SK-N-MC (cell line): Measurements from ENCODE around the gene ITPKA.

Experiments used
- EZH2 ChIP-seq: fragments of 200-600 bp; sonication (generic); IDR thresholded peaks from one replicate; pipeline ENCODE4 v1.6.1; 2017; ENCODE audit warnings: antibody characterized with exemption
- FOXP2 ChIP-seq: optimal IDR thresholded peaks from 2 replicates; pipeline ENCODE3; 2011; ENCODE audit warnings: mild to moderate bottlenecking, moderate library complexity; ENCODE audit not compliant: insufficient read depth; ENCODE audit errors: extremely low read length, control extremely low read depth
- POLR2AphosphoS5 ChIP-seq: IDR thresholded peaks from 2 replicates; pipeline ENCODE4 v1.6.1; 2012; ENCODE audit warnings: mild to moderate bottlenecking, low read depth, low read length, borderline replicate concordance

DNA sequence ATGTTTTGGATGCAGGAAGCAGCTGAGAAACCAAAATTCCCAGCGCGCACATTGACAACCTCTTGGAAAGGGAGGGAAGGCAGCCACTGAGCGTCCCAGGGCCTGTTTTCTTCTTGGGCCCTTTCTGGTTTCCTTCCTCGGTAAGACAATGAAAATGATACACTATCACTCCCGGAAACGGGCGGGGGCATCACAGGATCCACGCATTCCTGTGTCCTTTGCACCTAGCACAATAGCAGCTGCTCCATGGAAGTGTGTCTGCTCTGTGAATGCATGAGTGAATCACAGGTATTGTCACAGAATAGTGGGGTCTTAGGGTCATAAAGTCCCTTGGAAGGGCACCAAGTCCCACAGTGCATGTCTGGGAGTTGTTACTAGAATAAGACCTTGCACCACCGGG is 6.3 kb upstream of the ITPKA start:
- no peak for TF ChIP-seq POLR2AphosphoS5
- no peak for TF ChIP-seq EZH2
- no peak for TF ChIP-seq FOXP2
